HG03066 (cell line): ENCODE measurements around the gene AURKAIP1.
"Not testable (repeated sequence)": the region's sequence is repeated elsewhere in the genome, so short reads cannot be mapped to it uniquely, and the experiment has no call there.

Source experiments
- ATAC-seq: cut with Tn5 transposase; IDR thresholded peaks from one replicate; pipeline ENCODE4 v1.9.1; 2021; ENCODE audit warnings: low read depth; ENCODE audit not compliant: unreplicated experiment

The AURKAIP1 gene

DNA sequence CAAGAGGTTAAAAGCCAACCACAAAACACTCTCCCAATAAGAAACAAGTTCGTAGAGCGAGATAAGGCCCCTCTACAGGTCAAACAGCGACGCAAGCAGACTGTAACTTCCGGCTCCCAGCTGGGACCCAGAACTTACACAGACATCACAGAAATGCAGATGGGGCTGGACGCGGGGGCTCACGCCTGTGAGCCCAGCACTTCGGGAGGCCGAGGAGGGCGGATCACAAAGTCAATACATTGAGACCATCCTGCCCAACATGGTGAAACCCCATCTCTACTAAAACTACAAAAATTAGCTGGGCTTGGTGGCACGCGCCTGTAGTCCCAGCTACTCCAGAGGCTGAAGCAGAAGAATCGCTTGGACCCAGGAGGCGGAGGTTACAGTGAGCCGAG is 13.1 kb upstream of the AURKAIP1 start:
- ATAC-seq = no peak

DNA sequence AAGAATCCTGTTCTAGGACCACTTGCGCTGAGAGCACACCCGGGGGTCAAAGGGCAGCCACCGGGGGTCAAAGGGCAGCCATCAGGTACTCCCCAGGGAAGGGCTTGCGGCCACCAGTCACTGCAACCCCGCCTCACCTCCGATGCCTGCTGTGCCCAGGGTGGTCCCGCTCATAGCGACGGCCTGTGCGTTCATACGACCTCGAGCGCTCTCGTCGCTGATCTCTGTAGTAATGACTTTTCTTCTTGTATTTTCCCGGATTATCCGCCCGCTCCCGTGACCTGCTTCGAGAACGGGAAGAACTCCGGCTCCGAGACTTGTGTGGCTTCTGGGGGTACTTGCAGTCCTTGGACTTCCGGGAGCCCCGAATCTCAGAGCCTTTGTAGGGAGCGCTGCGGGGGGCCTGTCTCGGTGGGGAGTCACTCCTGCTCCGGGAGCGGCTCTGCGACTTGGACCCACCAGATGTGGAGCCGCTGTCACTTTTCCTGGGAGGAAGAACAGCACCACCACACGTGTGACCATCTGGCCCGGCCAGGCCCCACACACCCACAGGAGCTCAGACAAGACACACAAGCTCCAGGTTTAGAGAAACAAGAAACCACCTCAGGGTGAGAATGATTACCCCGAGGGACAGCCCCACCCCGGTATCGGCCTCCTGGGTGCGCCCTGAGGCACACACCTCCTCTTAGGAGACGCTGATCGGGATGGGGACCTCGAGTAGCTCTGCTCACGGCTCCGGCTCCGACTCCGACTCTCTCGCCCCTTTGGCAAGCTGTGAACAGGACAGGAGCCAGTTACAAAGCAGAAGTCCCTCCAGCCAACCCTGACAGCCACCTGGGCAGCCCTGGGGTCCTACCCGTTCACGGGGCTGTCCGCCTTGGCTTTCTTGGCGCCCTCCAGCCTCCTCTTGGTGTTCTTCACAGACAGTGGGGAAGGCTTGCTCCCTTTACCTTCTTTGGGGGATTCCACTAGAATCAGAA is 12.4 kb upstream of the AURKAIP1 start:
- no peak for ATAC-seq

DNA sequence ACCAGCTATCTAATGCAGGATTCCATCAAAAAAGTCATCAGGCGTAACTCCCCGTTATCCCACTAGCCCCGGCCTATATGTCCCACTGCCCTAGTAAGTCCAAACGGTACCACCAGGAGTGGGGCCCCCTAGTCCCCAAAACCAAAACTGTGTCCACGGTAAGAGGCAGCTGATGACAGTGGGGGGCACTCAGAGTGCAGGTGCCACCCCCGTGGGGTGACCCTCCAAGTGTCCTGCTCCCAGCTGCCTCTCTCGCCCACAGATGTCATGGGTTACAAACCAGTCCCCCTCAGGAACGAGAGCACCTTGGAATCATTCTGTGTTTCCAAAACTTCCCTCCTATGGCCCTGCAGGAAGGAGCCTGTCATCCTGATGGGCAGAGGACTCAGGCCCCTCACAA is 10.9 kb upstream of the AURKAIP1 start:
- ATAC-seq = no peak

DNA sequence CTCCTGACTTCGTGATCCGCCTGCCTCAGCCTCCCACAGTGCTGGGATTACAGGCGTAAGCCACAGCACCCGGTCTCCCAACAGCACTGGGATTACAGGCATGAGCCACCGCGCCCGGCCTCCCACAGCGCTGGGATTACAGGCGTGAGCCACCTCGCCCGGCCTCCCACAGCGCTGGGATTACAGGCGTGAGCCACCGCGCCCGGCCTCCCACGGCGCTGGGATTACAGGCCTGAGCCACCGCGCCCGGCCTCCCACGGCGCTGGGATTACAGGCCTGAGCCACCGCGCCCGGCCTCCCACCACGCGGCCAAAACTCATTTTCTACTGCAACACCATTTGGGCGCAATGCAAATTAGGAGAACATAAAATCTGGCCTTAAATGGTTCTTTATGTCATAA is 10.3 kb upstream of the AURKAIP1 start:
- not testable (repeated sequence) for ATAC-seq

DNA sequence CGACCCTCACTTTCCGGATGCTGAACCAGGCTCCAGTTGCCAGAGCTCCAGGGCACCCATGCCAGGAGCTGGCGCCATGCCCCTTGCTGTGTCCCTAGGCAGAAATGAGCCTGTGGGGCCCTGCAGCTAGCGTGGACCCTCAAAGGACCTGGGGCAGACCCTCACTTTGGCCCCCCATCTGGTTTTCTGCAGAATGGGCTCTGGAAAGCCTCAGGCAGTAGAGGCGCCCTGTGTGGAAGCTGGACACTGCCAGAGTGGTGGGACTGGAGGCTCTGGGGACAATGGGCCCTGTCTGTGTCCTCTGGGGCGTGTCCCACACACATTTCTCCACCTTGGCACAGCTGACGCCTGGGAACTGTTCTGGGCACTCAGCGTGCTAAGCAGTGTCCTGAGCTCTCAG is 6.3 kb upstream of the AURKAIP1 start:
- ATAC-seq = no peak

DNA sequence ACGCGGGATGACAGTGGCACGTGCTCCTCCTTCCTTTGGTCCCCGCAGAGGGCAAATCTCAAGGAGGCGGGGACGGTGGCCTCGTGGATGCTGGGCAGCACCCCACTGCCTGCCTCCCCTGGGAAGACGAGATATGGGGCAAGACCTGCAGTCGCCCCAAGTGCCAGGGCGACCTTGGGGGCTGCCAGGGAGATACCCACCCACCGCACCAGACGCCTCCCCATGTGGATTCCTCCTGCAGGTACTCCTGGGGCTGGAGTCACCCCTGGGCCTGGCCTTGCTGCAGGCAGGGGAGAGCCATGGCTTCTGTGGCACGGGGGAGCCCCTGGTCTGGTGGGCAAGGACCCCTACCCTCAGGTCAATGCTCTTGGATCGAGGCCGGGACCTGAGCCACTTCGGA is 5.9 kb upstream of the AURKAIP1 start:
- ATAC-seq = no peak

DNA sequence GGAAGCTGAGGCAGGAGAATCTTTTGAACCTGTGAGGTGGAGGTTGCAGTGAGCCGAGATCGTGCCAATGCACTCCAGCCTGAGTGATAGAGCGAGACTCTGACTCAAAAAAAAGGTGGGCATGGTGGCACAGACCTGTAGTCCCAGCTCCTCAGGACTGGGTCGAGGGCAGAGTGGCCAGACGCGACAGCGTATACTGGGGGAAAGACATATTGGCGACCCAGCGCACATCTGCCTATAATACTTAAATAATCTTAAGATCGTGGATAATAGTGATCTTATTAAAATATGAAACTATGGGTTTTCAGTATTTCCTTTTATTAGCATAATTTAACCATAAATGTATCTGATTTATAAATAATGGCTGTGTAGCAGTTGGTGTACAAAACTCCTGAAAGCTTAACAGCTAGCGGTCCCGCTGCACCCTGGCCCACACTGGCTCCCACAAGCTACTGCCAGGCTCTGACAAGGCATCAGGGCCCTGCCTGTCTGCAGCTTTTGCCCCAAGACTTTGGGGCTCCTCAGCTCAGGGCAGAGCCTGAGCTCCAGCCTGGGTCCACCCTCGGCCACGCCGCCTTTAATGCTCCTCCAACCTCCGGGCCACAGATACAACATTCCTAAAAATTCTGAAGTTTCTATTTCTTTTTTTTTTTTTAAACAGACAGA is 2.7 kb upstream of the AURKAIP1 start:
- no peak for ATAC-seq

DNA sequence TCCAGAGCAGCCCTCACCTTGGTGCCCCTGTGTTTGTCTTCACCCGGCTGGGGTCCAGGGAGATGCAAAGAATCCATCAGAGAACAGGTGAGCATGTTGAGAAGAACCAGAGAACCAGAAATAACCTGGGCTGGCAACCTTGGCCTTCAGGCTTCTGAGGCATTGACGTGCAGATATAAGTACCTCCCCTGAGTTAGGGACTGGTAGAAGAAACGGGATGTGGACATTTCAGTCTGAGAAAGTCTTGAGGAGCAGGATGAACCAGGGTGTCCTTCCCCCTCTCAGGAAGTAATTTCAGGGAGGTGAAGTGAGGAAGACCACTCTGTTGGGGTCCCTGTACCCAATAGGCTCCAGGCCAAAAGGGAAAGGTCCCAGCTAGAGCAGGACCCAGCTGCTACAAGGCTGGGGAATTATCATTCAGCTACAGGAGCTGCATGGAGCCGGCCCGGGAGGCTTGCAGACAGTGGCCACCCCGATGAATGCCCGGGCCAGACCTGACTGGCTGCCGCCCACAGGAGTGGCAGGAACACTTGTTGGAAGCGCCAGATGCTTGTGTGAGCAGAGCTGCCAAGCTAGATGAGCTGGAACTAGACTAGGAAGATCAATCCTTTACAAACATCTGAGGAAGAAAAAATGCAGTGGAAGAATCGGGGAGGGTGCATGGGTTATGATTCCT is 1.7 kb upstream of the AURKAIP1 start:
- ATAC-seq = no peak

DNA sequence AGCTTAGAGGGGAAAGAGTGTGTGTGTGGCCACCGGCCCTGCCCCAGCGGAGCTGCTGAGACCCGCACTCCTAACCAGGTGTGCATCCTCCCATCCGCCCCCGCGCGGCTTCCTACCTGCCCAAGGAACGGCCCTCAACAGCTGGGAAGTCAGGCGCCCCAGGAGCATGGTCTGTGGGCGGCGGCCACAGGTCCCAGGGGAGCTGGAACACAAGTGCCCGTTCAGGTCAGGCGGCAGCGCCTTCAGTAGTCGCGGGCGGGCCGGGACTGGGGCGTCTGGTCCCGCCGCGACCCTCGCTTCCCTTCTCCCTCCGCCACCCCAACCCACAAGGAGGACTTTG is 448 bp downstream of the AURKAIP1 start:
- no peak for ATAC-seq

DNA sequence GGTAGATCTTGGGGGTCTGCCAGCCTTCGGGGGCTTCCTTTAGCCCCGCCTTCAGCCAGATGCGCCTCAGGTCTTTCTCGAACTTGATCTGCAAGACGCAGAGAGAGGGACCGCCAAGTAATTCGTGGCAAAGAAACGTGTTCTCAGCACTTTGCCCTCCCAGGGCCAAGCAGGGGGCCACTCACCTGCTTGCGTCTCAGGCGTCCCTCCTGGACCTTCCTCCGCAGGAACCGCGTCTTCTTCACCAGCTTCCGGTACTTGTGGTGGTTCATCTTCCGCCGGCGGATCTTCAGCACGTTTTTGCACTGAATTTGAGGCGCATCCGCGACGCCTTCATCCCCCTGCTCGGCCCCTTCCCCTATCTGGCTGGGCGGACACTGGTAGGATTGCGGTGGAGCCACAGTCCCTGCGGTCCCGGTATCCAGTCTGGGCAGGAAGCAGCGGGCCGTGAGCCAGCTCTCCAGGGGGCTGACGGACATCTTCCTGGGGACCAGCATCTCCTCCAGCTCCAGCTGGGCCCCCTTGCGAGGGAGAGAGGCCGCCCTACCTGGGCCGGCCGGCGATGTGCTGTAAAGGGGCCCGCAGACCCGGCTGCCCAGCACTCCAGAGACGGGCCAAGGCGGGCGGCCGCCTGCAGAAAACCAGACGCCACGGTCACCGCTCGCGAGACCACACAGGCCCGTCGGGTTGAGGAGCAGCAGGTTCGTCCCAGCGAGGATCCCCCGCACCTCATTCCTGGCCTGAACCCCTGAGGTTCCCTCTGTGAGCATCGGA is 1.0 kb downstream of the AURKAIP1 start:
- ATAC-seq = no peak

DNA sequence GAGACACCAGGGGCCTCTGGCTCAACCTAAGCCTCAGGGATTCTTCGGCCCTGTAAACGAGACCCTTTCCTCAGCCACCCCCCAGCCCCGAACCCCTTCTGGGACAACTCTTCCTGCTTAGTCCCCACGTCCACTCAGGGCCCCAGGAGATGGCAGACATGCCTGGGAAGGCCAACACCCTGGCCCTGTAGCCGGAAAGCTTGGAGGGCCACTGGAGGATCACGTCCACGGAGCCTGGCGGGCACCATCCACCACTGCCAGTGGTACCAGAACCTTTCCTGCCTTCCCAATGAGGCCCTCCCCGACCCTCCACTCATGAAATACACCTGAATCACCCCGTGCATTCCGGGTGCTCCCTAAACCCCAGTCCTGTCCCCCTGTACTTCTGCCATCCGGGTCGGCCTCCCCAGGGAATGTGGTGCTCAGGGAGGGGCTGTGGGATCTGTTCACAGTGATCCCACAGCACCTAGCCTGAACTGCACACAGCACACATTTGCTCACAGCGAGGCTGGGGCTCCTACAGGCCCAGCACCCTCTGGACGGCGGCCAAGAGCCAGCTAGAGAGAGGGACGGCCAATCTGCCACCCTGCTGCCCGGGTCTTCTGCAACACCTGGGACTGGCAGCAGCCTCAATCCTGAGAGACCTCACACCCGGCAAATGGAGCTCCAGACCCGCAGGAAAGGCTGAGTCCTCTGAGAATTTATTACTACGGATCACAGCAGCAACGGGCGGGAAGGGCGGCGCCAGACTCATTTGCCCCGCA is 1.8 kb downstream of the AURKAIP1 start:
- ATAC-seq = no peak

DNA sequence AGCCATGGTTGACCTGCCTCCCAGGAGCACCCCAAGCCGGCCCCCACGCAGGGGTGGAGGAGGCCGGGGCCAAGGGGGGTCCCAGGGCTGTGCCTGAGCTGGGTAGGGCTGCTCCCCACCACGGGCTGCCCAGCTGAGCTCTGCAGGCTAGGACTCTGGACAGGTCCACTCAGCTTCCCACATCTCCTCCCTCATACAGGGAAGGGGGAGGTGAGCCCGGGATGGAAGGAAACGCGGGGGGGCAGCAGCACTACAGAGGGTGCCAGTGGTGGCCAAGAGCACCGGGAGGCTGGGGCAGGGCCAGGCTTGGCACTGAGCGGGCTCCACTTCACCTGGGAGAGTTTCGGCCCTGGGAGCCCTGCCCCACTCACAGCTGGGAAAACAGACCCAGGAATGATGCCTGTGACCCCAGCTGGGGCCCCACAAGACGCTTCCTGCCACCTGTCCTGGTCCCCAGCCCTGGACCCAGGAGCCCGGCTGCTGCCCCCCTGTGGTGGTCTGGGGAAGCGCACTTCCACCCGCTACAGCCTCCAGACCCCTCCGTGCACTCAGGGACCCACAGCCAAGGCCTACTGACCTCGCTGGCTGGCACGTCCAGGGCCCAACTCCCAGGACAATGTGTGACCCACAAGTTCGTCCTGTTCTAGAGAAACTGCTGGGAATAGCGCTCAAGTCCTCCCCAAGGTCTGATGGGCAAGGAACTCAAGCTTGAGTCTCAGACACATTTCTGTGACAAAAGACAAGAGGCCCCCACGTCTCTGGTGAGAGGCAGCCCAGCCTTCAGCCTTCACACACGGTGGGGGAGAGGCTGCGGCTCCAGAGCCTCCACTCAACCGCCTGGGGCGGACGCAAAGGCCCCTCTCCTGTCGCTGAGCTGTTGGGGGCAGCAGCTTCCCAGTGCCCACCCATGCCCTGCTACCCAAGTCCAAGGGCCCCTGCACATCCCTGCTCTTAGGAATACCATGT is 3.0 kb downstream of the AURKAIP1 start:
- no peak for ATAC-seq

DNA sequence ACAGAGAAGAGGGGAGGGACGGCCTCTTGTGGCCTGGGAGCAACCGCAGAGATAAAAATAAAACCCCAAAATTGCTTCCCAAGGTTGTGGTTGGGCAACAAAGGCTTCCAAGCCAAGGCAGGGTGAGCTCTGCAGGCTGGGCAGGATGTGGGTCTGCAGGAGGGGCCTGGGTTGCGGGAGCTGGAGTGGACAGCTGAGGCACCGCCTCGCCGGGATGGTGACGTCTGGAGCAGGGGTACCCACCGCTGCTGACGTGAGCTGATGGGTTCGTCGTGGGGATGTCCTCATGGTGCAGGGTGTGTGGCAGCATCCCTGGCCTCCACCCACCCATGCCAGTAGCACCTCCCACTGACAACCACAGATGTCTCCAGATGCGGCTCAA is 3.7 kb downstream of the AURKAIP1 start:
- ATAC-seq = no peak

DNA sequence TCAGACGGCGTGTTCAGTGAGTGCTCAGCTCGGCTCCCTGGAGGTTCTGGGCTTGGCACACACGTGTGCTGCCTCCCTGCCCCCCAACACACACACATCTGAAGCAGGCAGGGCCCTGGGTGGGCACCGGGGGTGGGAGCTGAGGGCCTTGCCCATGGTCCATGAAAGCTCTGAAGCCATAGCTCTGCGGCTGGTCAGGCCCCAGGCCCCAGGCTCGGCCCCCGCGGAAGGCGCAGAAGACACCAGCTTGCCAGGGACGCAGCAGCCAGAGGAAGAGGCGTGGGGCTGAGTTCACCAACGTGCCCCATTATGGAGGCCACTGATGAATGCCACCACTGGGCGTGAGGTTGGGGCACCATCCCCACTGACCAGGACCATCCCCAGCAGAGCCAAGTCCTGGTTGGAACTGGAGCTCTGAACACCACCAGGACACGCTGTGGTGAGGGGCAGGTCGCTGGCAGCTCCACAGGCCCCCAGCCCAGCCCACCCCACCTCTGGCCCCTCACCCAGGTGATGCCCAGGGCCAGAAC is 4.2 kb downstream of the AURKAIP1 start:
- no peak for ATAC-seq

DNA sequence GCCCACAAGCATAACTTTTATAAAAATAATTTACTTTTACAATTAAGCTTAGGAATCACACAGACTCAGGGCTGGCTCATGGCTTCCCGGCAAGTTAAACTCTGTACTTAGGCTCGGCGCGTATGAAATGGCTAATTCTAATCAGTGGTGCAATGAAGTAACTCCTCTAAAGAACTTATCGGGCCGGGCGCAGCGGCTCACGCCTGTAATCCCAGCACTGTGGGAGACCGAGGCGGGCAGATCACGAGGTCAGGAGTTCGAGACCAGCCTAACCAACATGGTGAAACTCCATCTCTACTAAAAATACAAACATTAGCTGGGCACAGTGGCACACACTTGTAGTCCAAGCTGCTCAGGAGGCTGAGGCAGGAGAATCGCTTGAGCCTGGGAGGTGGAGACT is 4.9 kb downstream of the AURKAIP1 start:
- not testable (repeated sequence) for ATAC-seq

DNA sequence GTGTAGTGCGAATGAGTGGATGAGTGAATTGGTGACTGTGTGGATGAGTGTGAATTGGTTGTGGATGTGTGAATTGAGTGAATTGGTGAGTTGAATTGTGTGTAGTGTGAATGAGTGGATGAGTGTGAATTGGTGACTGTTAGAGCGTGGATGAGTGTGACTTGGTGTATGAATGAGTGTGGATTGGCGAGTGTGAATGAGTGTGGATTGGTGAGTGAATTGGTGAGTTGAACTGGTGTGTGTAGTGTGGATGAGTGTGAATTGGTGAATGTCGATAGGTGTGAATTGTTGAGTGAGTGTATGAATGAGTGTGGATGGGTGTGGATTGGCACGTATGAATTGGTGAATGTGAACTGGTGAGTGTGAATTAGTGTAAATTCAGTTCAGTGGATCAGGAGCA is 7.7 kb downstream of the AURKAIP1 start:
- no peak for ATAC-seq

DNA sequence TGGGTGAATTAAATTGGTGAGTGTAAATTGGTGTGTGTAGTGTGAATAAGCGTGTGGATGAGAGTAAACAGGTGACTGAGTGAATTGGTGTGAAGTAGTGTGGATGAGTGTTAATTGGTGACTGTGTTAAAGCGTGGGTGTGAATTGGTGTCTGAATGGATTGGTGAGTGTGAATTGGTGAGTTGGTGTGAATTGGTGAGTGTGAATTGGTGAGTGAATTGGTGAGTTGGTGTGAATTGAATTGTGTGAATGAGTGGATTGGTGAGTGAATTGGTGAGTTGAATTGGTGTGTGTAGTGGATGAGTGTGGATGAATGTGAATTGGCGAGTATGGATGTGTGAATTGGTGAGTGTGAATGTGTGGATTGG is 8.3 kb downstream of the AURKAIP1 start:
- no peak for ATAC-seq

DNA sequence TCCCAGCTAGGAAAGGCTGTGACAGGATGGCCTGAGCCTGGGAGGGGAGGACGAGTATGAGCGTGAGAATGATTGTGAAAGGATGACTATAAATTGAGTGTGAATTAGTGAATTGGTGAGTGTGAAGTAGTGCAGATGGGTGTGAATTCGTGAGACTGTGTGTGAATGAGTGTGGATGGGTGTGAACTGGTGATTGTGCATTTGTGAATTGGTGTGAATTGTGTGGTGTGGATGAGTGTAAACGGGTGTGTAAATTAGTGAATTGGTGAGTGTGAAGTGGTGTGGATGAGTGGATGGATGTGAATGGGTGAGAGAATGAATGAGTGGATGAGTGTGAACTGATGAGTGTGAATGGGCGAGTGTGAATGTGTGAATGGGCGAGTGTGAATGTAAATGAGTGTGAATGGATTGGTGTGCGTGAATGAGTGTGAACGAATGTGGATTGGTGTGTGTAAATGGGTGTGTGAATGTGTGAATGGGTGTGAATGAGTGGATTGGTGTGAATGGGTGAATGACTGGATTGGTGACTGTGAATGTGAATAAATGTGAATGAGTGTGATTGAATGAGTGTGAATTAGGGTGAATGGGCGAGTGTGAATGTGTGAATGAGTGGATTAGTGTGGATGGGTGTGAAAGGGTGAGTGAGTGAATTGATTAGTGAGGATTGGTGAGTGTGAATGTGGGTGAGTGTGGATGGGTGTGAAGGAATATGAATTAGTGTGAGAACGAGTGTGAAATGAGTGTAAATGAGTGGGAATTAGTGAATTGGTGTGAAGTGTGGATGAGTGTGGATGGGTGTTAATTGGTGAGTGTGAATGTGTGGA is 8.9 kb downstream of the AURKAIP1 start:
- no peak for ATAC-seq
